ENCODE measurements around the gene TDRD12. TPM values are rescaled to one million over a fixed set of nuclear protein-coding genes. Genes with fewer than 3 reads are reported as not detected.

The TDRD12 gene
- total RNA-seq, 2 donors from 2014 or later: 0.52 TPM; not detected in 1

GRCh38 chr19:32812571-32812970 is 93.0 kb downstream of the TDRD12 start:
- ATAC-seq (no peak), DNase-seq (no peak)
- Histone ChIP-seq H3K4me1 (peaks cover 8% of the 10 kb centered on the region), H3K27ac (no peak overlapping the region), H3K27me3 (no peaks in the 10 kb centered on the region), H3K9me3 (no peaks in the 10 kb centered on the region), H3K4me3 (no peak overlapping the region), H3K36me3 (replicated peaks in 1 of 2; ENCODE audit: insufficient read depth in 1 of 2, low read depth in 2 of 2) (no peaks in the 10 kb centered on the region)
- no peak for TF ChIP-seq POLR2A (IDR thresholded peaks at IDR 0.05)
- no peak for TF ChIP-seq CTCF (IDR thresholded peaks at IDR 0.05)
- intact Hi-C loops (cut with DNase I): no loop called here
- 73 to 89% methylated on average over 3 of the region's 3 CpGs for WGBS, 2 donors

- TF ChIP-seq CTCF (IDR thresholded peaks at IDR 0.05) (no peak), POLR2A (IDR thresholded peaks at IDR 0.05) (no peak)
- no peak for ATAC-seq
- DNase-seq: no peak
- H3K36me3 ChIP-seq (replicated peaks in 1 of 2; ENCODE audit: insufficient read depth in 1 of 2, low read depth in 2 of 2): no peaks in the 10 kb centered on the region
- 48 to 51% methylated on average over 15 of the region's 15 CpGs for WGBS, 2 donors
- intact Hi-C loops (cut with DNase I): no loop called here
- no peaks in the 10 kb centered on the region for H3K27me3 ChIP-seq
- H3K9me3 ChIP-seq: no peaks in the 10 kb centered on the region
- H3K27ac ChIP-seq: no peak overlapping the region
- H3K4me1 ChIP-seq: peaks cover 8% of the 10 kb centered on the region
- no peak overlapping the region for H3K4me3 ChIP-seq
These were observed 94.4 kb downstream of the TDRD12 start for GRCh38 chr19:32813862-32814425.

- TF ChIP-seq POLR2A (IDR thresholded peaks at IDR 0.05) (no peak), CTCF (IDR thresholded peaks at IDR 0.05) (no peak)
- Histone ChIP-seq H3K4me3 (no peak overlapping the region), H3K9me3 (no peaks in the 10 kb centered on the region), H3K27ac (no peak overlapping the region), H3K27me3 (no peaks in the 10 kb centered on the region), H3K36me3 (replicated peaks in 1 of 2; ENCODE audit: insufficient read depth in 1 of 2, low read depth in 2 of 2) (no peaks in the 10 kb centered on the region), H3K4me1 (peaks cover 8% of the 10 kb centered on the region)
- intact Hi-C loops (cut with DNase I): no loop called here
- WGBS, 2 donors: 64 to 73% methylated on average over 6 of the region's 6 CpGs
- no peak for DNase-seq
- ATAC-seq: no peak
These were observed 95.1 kb downstream of the TDRD12 start for GRCh38 chr19:32814624-32815023.

- no peak for DNase-seq
- H3K27ac ChIP-seq: no peak overlapping the region
- intact Hi-C loops (cut with DNase I): no loop called here
- H3K9me3 ChIP-seq: no peaks in the 10 kb centered on the region
- H3K4me3 ChIP-seq: no peak overlapping the region
- H3K27me3 ChIP-seq: no peaks in the 10 kb centered on the region
- TF ChIP-seq POLR2A (IDR thresholded peaks at IDR 0.05): no peak
- TF ChIP-seq CTCF (IDR thresholded peaks at IDR 0.05): no peak
- no peaks in the 10 kb centered on the region for H3K36me3 ChIP-seq (replicated peaks in 1 of 2; ENCODE audit: insufficient read depth in 1 of 2, low read depth in 2 of 2)
- H3K4me1 ChIP-seq: no peaks in the 10 kb centered on the region
- WGBS, 2 donors: 61 to 72% methylated on average over 7 of the region's 7 CpGs
- ATAC-seq: no peak
These were observed 97.1 kb downstream of the TDRD12 start for GRCh38 chr19:32816555-32817099.

Measured in body of pancreas (tissue), 4 donors.